Middle frontal gyrus (tissue), 1 donor: Measurements from ENCODE around the gene SPATA6.

Experiments used
- DNase-seq: peaks from one replicate; pipeline ENCODE4 v3.0.0-alpha.2; 2015; ENCODE audit warnings: low spot score; ENCODE audit errors: extremely low spot score

The SPATA6 gene

GRCh38 chr1:48254254-48254653 is 217.8 kb downstream of the SPATA6 start:
- no peak for DNase-seq

- no peak for DNase-seq
Observed at GRCh38 chr1:48251821-48252220, 220.2 kb downstream of the SPATA6 start.

- DNase-seq, result no peak
Observed at GRCh38 chr1:48251323-48251722, 220.7 kb downstream of the SPATA6 start.

- DNase-seq, result no peak
Observed at GRCh38 chr1:48250572-48250971, 221.4 kb downstream of the SPATA6 start.

- DNase-seq, result no peak
Observed at GRCh38 chr1:48249868-48250267, 222.1 kb downstream of the SPATA6 start.

GRCh38 chr1:48248356-48248755 is 223.6 kb downstream of the SPATA6 start:
- no peak for DNase-seq

GRCh38 chr1:48246727-48247126 is 225.3 kb downstream of the SPATA6 start:
- no peak for DNase-seq
